HG03196 (cell line): ENCODE data around the gene COL16A1.

Experiments used
- ATAC-seq: cut with Tn5 transposase; IDR thresholded peaks from one replicate; pipeline ENCODE4 v1.9.1; 2021; ENCODE audit not compliant: unreplicated experiment

COL16A1 gene

DNA sequence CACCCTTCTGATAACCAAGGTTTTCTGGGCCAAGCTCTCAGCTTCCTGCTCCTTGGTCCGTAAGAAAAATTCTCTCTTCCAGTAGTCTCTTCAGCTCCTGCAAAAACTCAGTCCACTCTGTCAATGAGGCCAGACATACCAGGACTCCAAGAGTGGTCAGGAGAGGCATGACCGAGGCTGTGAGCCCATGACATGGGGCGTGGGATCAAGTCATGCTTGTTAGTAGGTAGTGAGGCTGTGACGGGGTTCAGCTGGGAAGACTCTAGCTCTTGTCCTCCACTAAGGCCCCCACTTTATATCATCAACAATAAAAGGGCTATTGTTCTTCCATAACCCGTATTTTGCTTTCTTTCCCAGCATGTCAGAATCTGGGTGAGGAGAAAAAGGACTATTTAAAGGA, 96.5 kb downstream of the COL16A1 start:
- ATAC-seq = no peak

DNA sequence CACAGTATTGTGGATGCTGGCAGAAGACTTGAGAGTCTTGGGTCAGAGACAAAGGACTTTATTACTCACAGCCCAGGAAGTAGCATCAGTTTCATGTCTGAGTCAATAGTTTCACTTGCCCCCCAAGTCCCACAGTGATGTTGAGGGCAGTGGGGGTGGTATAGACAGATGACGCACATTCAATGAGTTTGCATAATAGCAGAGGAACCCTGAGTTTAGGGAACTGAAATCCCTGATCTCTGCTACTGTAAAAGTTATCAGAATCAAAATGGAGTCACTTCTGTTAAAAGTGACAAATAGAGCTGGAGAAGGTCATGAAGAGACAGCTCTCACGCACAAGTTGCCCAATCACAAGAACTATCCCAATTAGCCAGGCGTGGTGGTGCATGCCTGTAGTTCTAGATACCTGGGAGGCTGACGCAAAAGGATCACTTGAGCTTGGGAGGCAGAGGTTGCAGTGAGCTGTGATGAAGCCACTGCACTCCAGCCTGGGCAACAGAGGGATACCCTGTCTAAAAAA, 97.8 kb downstream of the COL16A1 start:
- ATAC-seq = peak; percentile 93
